Fibroblast of skin of left quadriceps (primary cell): ENCODE measurements around the gene THRA.

Source experiments
- DNase-seq, 2 experiments: peaks; one replicate each; pipeline ENCODE4 v3.0.0-alpha.2; 2013; ENCODE audit warnings: low read depth in 2 of 2

Gene THRA

GRCh38 chr17:40064971-40065768, 2.4 kb downstream of the THRA start:
- no peak for DNase-seq

DNA sequence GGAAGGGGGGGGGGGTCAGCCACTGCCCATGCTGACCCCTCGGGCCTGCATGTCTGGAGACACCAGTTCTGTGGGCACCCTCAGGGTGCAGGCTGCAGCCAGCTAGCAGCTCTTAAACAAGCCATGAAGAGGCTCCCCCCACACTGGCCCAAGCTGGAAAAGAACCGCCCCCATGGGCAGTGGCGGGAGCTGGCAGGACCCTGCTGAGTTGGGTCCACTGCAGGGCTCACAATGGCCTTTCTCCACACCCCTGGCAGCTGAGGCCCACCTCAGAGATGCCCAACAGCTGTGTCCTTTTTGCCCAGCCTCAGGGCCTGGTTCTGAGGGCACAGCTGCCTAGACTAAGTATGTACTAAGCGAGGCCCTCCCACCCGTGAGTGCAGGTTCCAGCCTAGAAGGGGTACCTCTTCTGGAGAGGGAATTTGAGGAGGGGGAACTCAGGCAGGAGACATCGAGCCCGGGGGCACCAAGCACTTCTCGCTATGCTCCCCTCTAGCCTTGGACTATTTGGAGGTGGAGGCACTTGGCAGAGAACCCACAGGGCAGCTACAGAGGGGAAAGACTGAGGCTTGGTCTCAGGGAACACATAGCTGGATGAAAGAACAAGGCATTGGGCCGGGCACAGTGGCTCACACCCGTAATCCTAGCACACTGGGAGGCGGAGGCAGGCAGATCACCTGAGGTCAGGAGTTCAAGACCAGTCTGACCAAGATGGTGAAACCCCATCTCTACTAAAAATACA, 3.2 kb downstream of the THRA start:
- DNase-seq: no peak

- no peak for DNase-seq
Observed at GRCh38 chr17:40067710-40068109, 4.9 kb downstream of the THRA start.

DNA sequence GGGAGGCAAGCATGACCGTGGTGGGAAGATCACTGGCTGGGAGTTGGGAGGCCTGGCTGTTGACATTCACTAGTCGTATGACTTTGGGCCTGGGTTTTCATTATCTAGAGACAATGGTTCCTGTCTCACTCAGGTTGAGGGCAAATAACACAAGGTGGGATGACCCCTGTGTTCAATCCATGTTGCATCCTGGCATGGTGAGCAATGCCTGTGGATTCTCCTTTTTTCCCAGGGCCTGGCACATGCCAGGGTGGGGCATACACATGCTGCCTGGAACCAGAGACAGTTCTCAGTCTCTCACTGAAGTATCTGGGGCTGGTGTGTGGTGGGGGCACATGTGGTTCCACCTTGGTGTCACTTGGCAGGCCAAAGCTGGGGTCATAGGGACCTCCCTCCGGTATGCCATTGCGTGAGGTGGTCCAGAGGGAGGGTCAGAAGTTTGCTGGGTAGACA, 5.4 kb downstream of the THRA start:
- no peak for DNase-seq

GRCh38 chr17:40068584-40068916, 5.8 kb downstream of the THRA start:
- no peak for DNase-seq

- peak; percentile 61 to 64 for DNase-seq
Observed at GRCh38 chr17:40068917-40069750, 6.4 kb downstream of the THRA start.

GRCh38 chr17:40069751-40070708, 7.3 kb downstream of the THRA start:
- DNase-seq: no peak

GRCh38 chr17:40070709-40071312, 8.0 kb downstream of the THRA start:
- no peak for DNase-seq

GRCh38 chr17:40071313-40072039, 8.7 kb downstream of the THRA start:
- DNase-seq: no peak

- DNase-seq: no peak
Observed at GRCh38 chr17:40072040-40072734, 9.4 kb downstream of the THRA start.

- DNase-seq: no peak
Observed at GRCh38 chr17:40072735-40073346, 10.1 kb downstream of the THRA start.

DNA sequence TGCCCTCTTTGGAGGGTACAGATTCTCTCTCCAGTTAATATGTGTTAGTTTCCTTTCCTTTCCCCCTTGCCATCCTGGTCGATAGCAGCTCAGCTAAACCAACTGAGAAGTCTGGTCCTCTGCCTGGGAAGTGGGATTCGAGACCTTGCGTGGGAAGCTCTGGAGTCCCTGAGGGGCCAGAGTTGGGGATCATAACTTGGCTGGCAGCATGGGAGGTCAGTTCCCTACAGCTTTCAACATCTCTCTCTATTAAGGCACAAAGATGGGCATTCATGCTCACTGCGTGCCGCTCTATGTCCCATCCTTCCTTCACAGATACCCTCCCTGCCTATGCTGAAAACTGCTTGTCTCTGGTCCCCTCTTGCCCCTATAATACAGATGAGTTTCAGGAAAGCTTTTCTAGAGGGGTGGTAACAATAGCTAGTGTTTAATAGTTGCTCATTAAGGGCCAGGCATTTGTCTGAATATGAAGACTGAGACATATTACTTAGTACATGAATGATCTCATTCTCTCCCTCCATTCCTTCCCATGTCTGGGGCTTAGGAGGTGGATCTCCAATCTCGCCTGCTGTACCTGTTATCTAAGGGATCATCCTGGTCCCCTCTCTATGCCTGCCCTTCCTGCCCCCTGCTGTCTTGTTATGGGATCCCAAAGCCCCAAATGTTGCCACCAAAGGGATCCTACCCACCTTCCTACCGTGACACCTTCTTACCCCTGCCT, 10.8 kb downstream of the THRA start:
- no peak for DNase-seq

DNA sequence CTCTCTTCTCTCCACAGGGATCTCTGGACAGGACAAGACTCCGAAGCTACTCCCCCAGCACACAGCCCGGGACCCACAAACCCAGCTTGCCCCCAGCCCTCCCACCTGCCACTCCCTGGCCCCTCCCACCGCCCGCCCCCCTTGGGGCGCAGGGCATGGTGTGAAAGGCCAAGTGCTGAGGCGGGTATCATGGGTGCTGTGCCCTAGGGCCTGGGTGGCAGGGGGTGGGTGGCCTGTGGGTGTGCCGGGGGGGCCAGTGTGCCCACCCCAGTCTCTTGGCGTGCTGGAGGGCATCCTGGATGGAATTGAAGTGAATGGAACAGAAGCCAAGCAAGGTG, 11.4 kb downstream of the THRA start:
- no peak for DNase-seq

DNA sequence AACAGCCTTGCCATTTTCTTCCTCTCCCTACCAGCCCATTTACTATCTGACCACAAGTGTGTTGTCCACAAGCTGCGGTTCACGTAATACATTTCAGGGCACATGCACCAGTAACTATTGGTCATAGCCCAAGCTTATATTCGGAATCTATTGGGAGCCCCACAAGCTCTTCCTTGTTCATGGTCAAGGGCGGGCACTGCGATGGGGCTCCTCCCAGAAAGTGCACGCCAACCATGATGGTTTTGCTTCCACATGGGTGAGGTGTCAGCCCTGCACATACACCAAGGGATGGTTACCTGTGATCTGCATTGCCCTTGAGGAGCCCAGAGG, 12.1 kb downstream of the THRA start:
- no peak for DNase-seq

DNA sequence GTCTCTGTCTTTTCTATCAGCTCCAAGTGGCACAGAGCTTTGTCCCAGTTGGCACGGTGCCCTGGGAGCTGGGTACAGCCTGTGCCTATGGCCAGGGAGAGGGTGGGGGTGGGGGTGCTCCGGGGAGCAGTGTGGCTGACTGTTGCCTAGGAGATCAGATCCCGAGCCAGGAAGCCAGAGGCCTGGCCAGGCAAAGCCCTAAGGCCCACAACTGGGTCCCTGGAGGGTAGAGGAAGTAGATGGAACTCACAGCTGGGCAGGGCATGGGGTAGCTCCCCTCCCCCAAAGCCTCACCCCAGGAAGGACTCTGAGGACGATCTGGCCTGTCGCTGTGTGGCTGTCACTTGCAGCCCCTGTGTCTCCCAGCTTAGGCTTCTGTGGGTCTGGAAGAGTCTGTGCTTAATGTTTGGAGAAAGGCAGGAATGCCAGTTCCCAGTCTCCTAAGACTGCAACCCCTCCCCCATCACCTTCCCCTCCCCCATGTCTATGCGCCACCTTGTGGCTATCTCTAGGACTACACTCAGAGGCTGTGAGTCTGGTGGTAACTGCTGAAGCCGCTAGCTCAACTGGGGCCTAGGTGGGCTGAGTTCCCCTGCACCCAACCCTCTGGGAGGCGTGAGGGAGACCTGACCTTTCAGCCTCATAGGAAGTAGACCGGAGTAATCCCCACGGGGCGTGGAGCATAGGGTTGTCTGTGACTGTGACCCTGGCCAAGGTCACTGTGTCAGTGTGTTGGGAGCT, 12.6 kb downstream of the THRA start:
- DNase-seq: no peak

DNA sequence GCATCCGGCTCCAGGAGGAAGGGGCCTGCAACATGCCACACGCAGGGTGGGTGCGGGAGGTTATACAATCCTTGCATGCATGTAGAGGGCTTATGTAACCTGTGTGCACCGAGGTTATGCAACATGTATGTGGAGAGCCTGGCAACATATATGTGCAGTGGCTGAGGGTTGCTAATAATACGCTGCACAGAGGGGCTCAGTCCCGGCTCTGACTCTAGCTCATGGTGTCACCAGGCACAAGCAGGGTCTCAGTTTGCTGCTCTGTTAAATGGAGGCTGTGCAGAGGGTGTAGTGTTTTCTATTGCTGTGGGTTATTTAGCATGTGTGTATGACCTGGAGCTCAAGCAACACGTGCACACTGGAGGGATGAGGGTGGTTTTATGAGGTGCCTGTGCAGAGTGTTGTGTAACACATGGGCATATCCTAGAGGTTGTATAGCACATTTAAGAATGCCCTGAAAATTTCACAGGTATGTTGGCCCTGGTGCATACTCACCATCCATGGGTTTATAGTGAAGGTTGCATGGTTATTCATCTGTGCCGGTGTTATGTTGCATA, 13.3 kb downstream of the THRA start:
- DNase-seq: no peak

DNA sequence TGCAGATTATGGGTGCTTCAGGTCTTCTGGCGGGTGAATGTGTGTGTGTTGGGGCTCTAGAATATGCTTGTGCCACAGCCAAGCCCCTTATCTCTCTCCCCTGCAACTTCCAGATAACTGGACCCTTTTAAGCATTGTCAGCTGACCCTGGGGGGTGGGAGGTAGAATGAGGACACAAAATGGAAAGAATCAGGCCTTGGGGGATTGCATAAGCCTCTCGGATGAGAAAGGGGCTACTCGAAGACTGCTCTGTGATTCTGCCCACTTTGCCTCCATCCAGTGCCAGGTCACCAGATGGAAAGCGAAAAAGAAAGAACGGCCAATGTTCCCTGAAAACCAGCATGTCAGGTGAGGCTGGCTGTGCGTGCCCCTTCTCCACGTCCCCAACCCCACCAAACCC, 13.8 kb downstream of the THRA start:
- DNase-seq: no peak

- no peak for DNase-seq
Observed at GRCh38 chr17:40079545-40079944, 16.8 kb downstream of the THRA start.
